Breast epithelium (tissue), 4 donors: ENCODE measurements around the gene JMJD1C. TPM values are rescaled to one million over a fixed set of nuclear protein-coding genes. Genes with fewer than 3 reads are reported as not detected.

Source experiments
- DNase-seq, 2 donors: peaks; one replicate each; pipeline ENCODE4 v3.0.0-alpha.2; 2019; ENCODE audit warnings: low spot score in 2 of 2
- H3K27ac ChIP-seq, 2 donors: fragments of 200-600 bp; sonication (generic) in 1 of 2; one replicate each; pipeline ENCODE4 v1.5.1; 2016 to 2019; ENCODE audit warnings: mild to moderate bottlenecking in 1 of 2
- H3K27me3 ChIP-seq, 2 donors: fragments of 200-600 bp; sonication (generic) in 1 of 2; one replicate each; pipeline versions ENCODE4 v1.5.1 to v1.6.0; 2017 to 2019; ENCODE audit warnings: control low read depth in 1 of 2, mild to moderate bottlenecking in 1 of 2
- H3K36me3 ChIP-seq: fragments of 200-600 bp; one replicate; pipeline ENCODE4 v1.5.1; 2019
- H3K4me1 ChIP-seq, 2 donors: fragments of 200-600 bp; sonication (generic); one replicate each; pipeline ENCODE4 v1.5.1; 2016 to 2019; ENCODE audit warnings: control low read depth in 1 of 2
- H3K4me3 ChIP-seq, 3 donors: fragments of 200-600 bp; sonication (generic); 1 replicate in 2 of 3; 2 replicates in 1 of 3; pipeline ENCODE4 v1.5.1; 2016 to 2019; ENCODE audit warnings: mild to moderate bottlenecking in 3 of 3, moderate library complexity in 2 of 3
- H3K9me3 ChIP-seq, 2 donors: fragments of 200-600 bp; sonication (generic) in 1 of 2; one replicate each; pipeline ENCODE4 v1.5.1; 2016 to 2019; ENCODE audit warnings: control low read depth in 1 of 2
- CTCF ChIP-seq, 3 donors: fragments of 450-650 bp; IDR thresholded peaks; one replicate each; pipeline ENCODE4 v1.5.1; 2016 to 2017; ENCODE audit warnings: antibody characterized with exemption in 3 of 3, mild to moderate bottlenecking in 3 of 3, moderate library complexity in 3 of 3
- POLR2A ChIP-seq: fragments of 450-650 bp; IDR thresholded peaks from one replicate; pipeline ENCODE4 v1.6.1; 2016; ENCODE audit warnings: antibody characterized with exemption, mild to moderate bottlenecking, moderate library complexity
- POLR2AphosphoS5 ChIP-seq, 3 donors: sonication (generic); formaldehyde crosslinking; IDR thresholded peaks; one replicate each; pipeline ENCODE4 v1.6.1; 2017; ENCODE audit warnings: antibody characterized with exemption in 3 of 3
- intact Hi-C: fragments of 100-400 bp; cut with DNase I; formaldehyde crosslinking; loops from one replicate; pipeline ENCODE4 v1.15.1; 2023; ENCODE audit warnings: low total_unique reads
- total RNA-seq, 3 donors: library from RNA; depleted of rRNA; stranded (reverse); fragments of >200 nt; gene quantifications; one replicate each; pipeline ENCODE4 v1.1.0, GENCODE V29; 2016

The JMJD1C gene
- total RNA-seq, 3 donors from 2014 or later: 134 to 327 (median 162) TPM

GRCh38 chr10:63262430-63263073, 203.2 kb downstream of the JMJD1C start:
- H3K27me3 ChIP-seq: no peaks in the 10 kb centered on the region
- H3K4me3 ChIP-seq: peak overlapping the region in 1 of 3 donors; percentile 17
- H3K27ac ChIP-seq: peak overlapping the region; percentile 36 to 68
- no peaks in the 10 kb centered on the region for H3K9me3 ChIP-seq
- TF ChIP-seq POLR2A: no peak
- TF ChIP-seq CTCF (IDR thresholded peaks at IDR 0.05): no peak
- TF ChIP-seq POLR2AphosphoS5 (IDR thresholded peaks at IDR 0.05): no peak
- intact Hi-C loops: no loop called here
- DNase-seq: no peak
- H3K4me1 ChIP-seq: no peaks in the 10 kb centered on the region
- no peaks in the 10 kb centered on the region for H3K36me3 ChIP-seq

- Histone ChIP-seq H3K27me3 (no peaks in the 10 kb centered on the region), H3K4me1 (peaks cover 0 to under 1% of the 10 kb centered on the region in 2 donors), H3K36me3 (no peaks in the 10 kb centered on the region), H3K9me3 (no peaks in the 10 kb centered on the region), H3K27ac (peak overlapping the region in 1 of 2 donors; percentile 68), H3K4me3 (no peak overlapping the region)
- TF ChIP-seq CTCF (IDR thresholded peaks at IDR 0.05): no peak
- TF ChIP-seq POLR2A: no peak
- intact Hi-C loops: no loop called here
- no peak for DNase-seq
Observed at GRCh38 chr10:63261496-63261895, 204.3 kb downstream of the JMJD1C start.

- no peaks in the 10 kb centered on the region for H3K9me3 ChIP-seq
- intact Hi-C loops: no loop called here
- no peak for DNase-seq
- no peak overlapping the region for H3K4me3 ChIP-seq
- peak overlapping the region in 1 of 2 donors; percentile 56 for H3K27ac ChIP-seq
- H3K36me3 ChIP-seq: no peaks in the 10 kb centered on the region
- TF ChIP-seq POLR2A (no peak), CTCF (IDR thresholded peaks at IDR 0.05) (no peak), POLR2AphosphoS5 (IDR thresholded peaks at IDR 0.05) (no peak)
- peaks cover 0 to 7% of the 10 kb centered on the region in 2 donors for H3K4me1 ChIP-seq
- no peaks in the 10 kb centered on the region for H3K27me3 ChIP-seq
Observed at GRCh38 chr10:63260860-63261251, 204.9 kb downstream of the JMJD1C start.

- TF ChIP-seq CTCF (IDR thresholded peaks at IDR 0.05) (no peak), POLR2AphosphoS5 (IDR thresholded peaks at IDR 0.05) (no peak), POLR2A (no peak)
- intact Hi-C loops: no loop called here
- Histone ChIP-seq H3K4me3 (no peak overlapping the region), H3K9me3 (no peaks in the 10 kb centered on the region), H3K27me3 (no peaks in the 10 kb centered on the region), H3K27ac (peak overlapping the region in 1 of 2 donors; percentile 56), H3K36me3 (no peaks in the 10 kb centered on the region), H3K4me1 (peaks cover 0 to 8% of the 10 kb centered on the region in 2 donors)
- DNase-seq: no peak
Observed at GRCh38 chr10:63260103-63260859, 205.5 kb downstream of the JMJD1C start.
